ENCODE measurements around the gene ARHGAP18. TPM values are rescaled to one million over a fixed set of nuclear protein-coding genes. Genes with fewer than 3 reads are reported as not detected.

ARHGAP18 gene
- total and polyA plus RNA-seq, 10 of the 15 experiments (the other 5 are each of a cell fraction or from before 2014, with no cell fraction given): 18.2 to 52.2 (median 31.7) TPM

GRCh38 chr6:129709769-129710449 lies at the start of gene ARHGAP18 (continued):
- TF ChIP-seq E2F8 (IDR thresholded peaks at IDR 0.05; ENCODE audit: low read depth, partially characterized antibody) (no peak), TARDBP (IDR thresholded peaks at IDR 0.05; ENCODE audit: borderline replicate concordance) (no peak), NBN (IDR thresholded peaks at IDR 0.05) (peak; percentile 78; the same call in 1 of the 2 replicates), CHD1 (IDR thresholded peaks at IDR 0.05; ENCODE audit: low read depth, low read length) (no peak; the same call in 1 of the 2 replicates), NR2F1 (conservative IDR thresholded peaks at IDR 0.05) (no peak), POLR2AphosphoS2 (IDR thresholded peaks at IDR 0.05; ENCODE audit: low read depth, low read length) (no peak), WRNIP1 (IDR thresholded peaks at IDR 0.05; ENCODE audit: borderline replicate concordance, low read depth, low read length) (no peak), JUND (IDR thresholded peaks at IDR 0.05; ENCODE audit: low read depth, low read length) (no peak), RUNX3 (IDR thresholded peaks at IDR 0.05; ENCODE audit: low read length) (0 out of 2 replicates have a peak, but pooled peaks have one; percentile 5), SREBF2 (IDR thresholded peaks at IDR 0.05; ENCODE audit: low read length) (no peak), NFXL1 (IDR thresholded peaks at IDR 0.05; ENCODE audit: borderline replicate concordance) (no peak), YBX1 (IDR thresholded peaks at IDR 0.05) (no peak), HSF1 (IDR thresholded peaks at IDR 0.05; ENCODE audit: low read depth, low read length) (no peak), BMI1 (IDR thresholded peaks at IDR 0.05; ENCODE audit: borderline replicate concordance) (no peak), PML (IDR thresholded peaks at IDR 0.05; ENCODE audit: low read length) (no peak), SUPT20H (IDR thresholded peaks at IDR 0.05; ENCODE audit: borderline replicate concordance, control insufficient read depth, low read depth, low read length) (no peak), MEF2B (IDR thresholded peaks at IDR 0.05; ENCODE audit: partially characterized antibody, poor library complexity, severe bottlenecking) (no peak), DPF2 (IDR thresholded peaks at IDR 0.05) (no peak), IRF3 (IDR thresholded peaks at IDR 0.05) (no peak), TBL1XR1 (IDR thresholded peaks at IDR 0.05; ENCODE audit: low read depth, low read length) (no peak), NR2C1 (IDR thresholded peaks at IDR 0.05) (no peak), FOS (IDR thresholded peaks at IDR 0.05; ENCODE audit: borderline replicate concordance, extremely low read depth, insufficient read length) (no peak), RBBP5 (conservative IDR thresholded peaks at IDR 0.05) (no peak), BRCA1 (IDR thresholded peaks at IDR 0.05; ENCODE audit: low read depth, low read length) (no peak), KLF5 (IDR thresholded peaks at IDR 0.05; ENCODE audit: partially characterized antibody) (no peak), CHD4 (IDR thresholded peaks at IDR 0.05) (no peak), MYB (IDR thresholded peaks at IDR 0.05; ENCODE audit: borderline replicate concordance, low read depth, low read length) (no peak), MXI1 (IDR thresholded peaks at IDR 0.05; ENCODE audit: low read depth, low read length) (peak; percentile 52), TCF7 (IDR thresholded peaks at IDR 0.05; ENCODE audit: borderline replicate concordance) (no peak), FOXM1 (IDR thresholded peaks at IDR 0.05; ENCODE audit: low read depth, low read length) (no peak)

All from GM12878 (cell line).